AG08395 (cell line): ENCODE results near the gene AIFM3.
A peak's percentile ranks its signal among the peaks of the same experiment; 100 is the strongest.

Experiments used
- DNase-seq: peaks from one replicate; pipeline ENCODE4 v3.0.0; 2012; ENCODE audit warnings: mixed read lengths, low spot score

AIFM3 gene

GRCh38 chr22:20991252-20992055, 24.4 kb downstream of the AIFM3 start:
- DNase-seq, result no peak

- DNase-seq, result no peak
Measured at GRCh38 chr22:20992056-20992442, 25.0 kb downstream of the AIFM3 start.

GRCh38 chr22:20992456-20993303, 25.6 kb downstream of the AIFM3 start:
- DNase-seq, result no peak

- DNase-seq, result no peak
Measured at GRCh38 chr22:20993304-20994127, 26.5 kb downstream of the AIFM3 start.

- DNase-seq, result no peak
Measured at GRCh38 chr22:20994128-20994901, 27.3 kb downstream of the AIFM3 start.

- DNase-seq, result no peak
Measured at GRCh38 chr22:20994902-20995241, 27.8 kb downstream of the AIFM3 start.

GRCh38 chr22:20995329-20996030, 28.4 kb downstream of the AIFM3 start:
- DNase-seq, result no peak

- DNase-seq, result no peak
Measured at GRCh38 chr22:20996031-20996410, 29.0 kb downstream of the AIFM3 start.

- DNase-seq, result no peak
Measured at GRCh38 chr22:20996598-20997535, 29.8 kb downstream of the AIFM3 start.

GRCh38 chr22:20997536-20998257, 30.6 kb downstream of the AIFM3 start:
- DNase-seq, result no peak

- no peak for DNase-seq
Measured at GRCh38 chr22:20998411-20999336, 31.6 kb downstream of the AIFM3 start.

GRCh38 chr22:20999350-21000206, 32.5 kb downstream of the AIFM3 start:
- no peak for DNase-seq

- DNase-seq, result no peak
Measured at GRCh38 chr22:21000207-21000986, 33.3 kb downstream of the AIFM3 start.

GRCh38 chr22:21000987-21001600, 34.0 kb downstream of the AIFM3 start:
- no peak for DNase-seq

- DNase-seq, result peak; percentile 95
Measured at GRCh38 chr22:21001601-21002325, 34.7 kb downstream of the AIFM3 start, which contains the start of gene THAP7. Gene THAP7, minus strand, starts transcription at chr22:21002118. Its CDS starts 207 bp downstream, at chr22:21001911.
